Stimulated activated naive B cell treated with anti-CD40 and anti-IgM and Interleukin-4, amounts not matched to agents 10 μg/mL and 1 μg/mL and 100 μg/mL, for 72 hours (primary cell): ENCODE measurements around the gene CHD6.
A peak's percentile ranks its signal among the peaks of the same experiment; 100 is the strongest.

ENCODE experiments used
- ATAC-seq, 2 donors: fragments of 150-1000 bp; cut with Tn5 transposase; replicated peaks; 2 replicates each; pipeline ENCODE4 v1.10.0; 2021; ENCODE audit warnings: moderate library complexity in 1 of 2
- DNase-seq: peaks from one replicate; pipeline ENCODE4 v3.0.0; 2021
- H3K27ac Mint-ChIP-seq: one replicate; pipeline ENCODE4 v1.8.0; 2022; ENCODE audit warnings: mild to moderate bottlenecking, mixed read lengths
- H3K27me3 Mint-ChIP-seq, 2 donors: one replicate each; pipeline ENCODE4 v1.8.0; 2022; ENCODE audit warnings: mixed read lengths in 2 of 2
- H3K36me3 Mint-ChIP-seq, 2 donors: one replicate each; pipeline ENCODE4 v1.8.0; 2022; ENCODE audit warnings: mixed read lengths in 2 of 2, mild to moderate bottlenecking in 1 of 2
- H3K4me1 Mint-ChIP-seq, 2 donors: one replicate each; pipeline ENCODE4 v1.8.0; 2022; ENCODE audit warnings: mixed read lengths in 2 of 2, mild to moderate bottlenecking in 1 of 2
- H3K4me3 Mint-ChIP-seq, 2 donors: one replicate each; pipeline ENCODE4 v1.8.0; 2022; ENCODE audit warnings: mild to moderate bottlenecking in 2 of 2, mixed read lengths in 2 of 2, moderate library complexity in 1 of 2
- H3K9me3 Mint-ChIP-seq, 2 donors: one replicate each; pipeline ENCODE4 v1.8.0; 2022; ENCODE audit warnings: mixed read lengths in 2 of 2, mild to moderate bottlenecking in 1 of 2

Gene CHD6

DNA sequence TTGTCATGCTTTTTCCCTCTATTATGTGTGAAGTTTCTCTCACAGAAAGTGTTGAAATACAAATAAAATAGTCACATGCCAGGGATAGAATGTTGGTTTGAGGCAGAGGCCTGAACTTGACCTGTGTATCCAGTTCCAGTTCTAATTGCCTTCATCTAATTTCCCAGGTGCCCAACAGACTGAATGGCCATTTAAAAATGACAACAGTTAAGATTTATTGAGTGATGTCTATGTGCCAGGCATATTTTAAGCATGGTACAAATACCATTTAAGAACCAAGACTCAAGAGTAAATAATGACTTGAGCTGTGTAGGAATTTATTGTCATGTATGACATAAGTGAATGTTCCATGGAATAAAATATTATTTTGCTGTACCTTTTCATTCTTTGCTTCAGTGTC lies 163.9 kb downstream of the CHD6 start:
- no peaks in the 10 kb centered on the region for H3K9me3 Mint-ChIP-seq
- ATAC-seq (no peak), DNase-seq (no peak)
- H3K27ac Mint-ChIP-seq: no peak overlapping the region
- H3K27me3 Mint-ChIP-seq: no peaks in the 10 kb centered on the region
- H3K36me3 Mint-ChIP-seq: peaks cover 44 to 54% of the 10 kb centered on the region in 2 donors
- no peaks in the 10 kb centered on the region for H3K4me1 Mint-ChIP-seq
- H3K4me3 Mint-ChIP-seq: no peak overlapping the region

- H3K9me3 Mint-ChIP-seq: no peaks in the 10 kb centered on the region
- H3K27ac Mint-ChIP-seq: peak overlapping the region; percentile 48
- peaks cover 44 to 51% of the 10 kb centered on the region in 2 donors for H3K36me3 Mint-ChIP-seq
- H3K4me3 Mint-ChIP-seq: no peak overlapping the region
- DNase-seq: no peak
- H3K4me1 Mint-ChIP-seq: no peaks in the 10 kb centered on the region
- ATAC-seq: no peak
- no peaks in the 10 kb centered on the region for H3K27me3 Mint-ChIP-seq
Measured at GRCh38 chr20:41453010-41453950, 164.9 kb downstream of the CHD6 start.

- Mint-ChIP-seq H3K27me3 (no peaks in the 10 kb centered on the region), H3K36me3 (peaks cover 51 to 58% of the 10 kb centered on the region in 2 donors), H3K27ac (no peak overlapping the region), H3K4me3 (no peak overlapping the region), H3K4me1 (no peaks in the 10 kb centered on the region), H3K9me3 (no peaks in the 10 kb centered on the region)
- no peak for DNase-seq
- ATAC-seq: no peak
Measured at GRCh38 chr20:41452226-41452625, 166.0 kb downstream of the CHD6 start.

- DNase-seq: no peak
- Mint-ChIP-seq H3K36me3 (peaks cover 40 to 60% of the 10 kb centered on the region in 2 donors), H3K4me1 (peaks cover 7 to 14% of the 10 kb centered on the region in 2 donors), H3K27me3 (no peaks in the 10 kb centered on the region), H3K4me3 (no peak overlapping the region), H3K27ac (no peak overlapping the region), H3K9me3 (no peaks in the 10 kb centered on the region)
- ATAC-seq: no peak
Measured at GRCh38 chr20:41447006-41447405, 171.2 kb downstream of the CHD6 start.

GRCh38 chr20:41446456-41446855 lies 171.7 kb downstream of the CHD6 start:
- no peaks in the 10 kb centered on the region for H3K9me3 Mint-ChIP-seq
- no peak overlapping the region for H3K4me3 Mint-ChIP-seq
- DNase-seq: no peak
- no peak for ATAC-seq
- no peak overlapping the region for H3K27ac Mint-ChIP-seq
- H3K36me3 Mint-ChIP-seq: peaks cover 38 to 60% of the 10 kb centered on the region in 2 donors
- no peaks in the 10 kb centered on the region for H3K27me3 Mint-ChIP-seq
- H3K4me1 Mint-ChIP-seq: peaks cover 7 to 14% of the 10 kb centered on the region in 2 donors

GRCh38 chr20:41444821-41445220 lies 173.4 kb downstream of the CHD6 start:
- Mint-ChIP-seq H3K4me1 (peaks cover 7 to 14% of the 10 kb centered on the region in 2 donors), H3K9me3 (no peaks in the 10 kb centered on the region), H3K36me3 (peaks cover 27 to 62% of the 10 kb centered on the region in 2 donors), H3K4me3 (no peak overlapping the region), H3K27me3 (no peaks in the 10 kb centered on the region), H3K27ac (no peak overlapping the region)
- DNase-seq (no peak), ATAC-seq (no peak)

DNA sequence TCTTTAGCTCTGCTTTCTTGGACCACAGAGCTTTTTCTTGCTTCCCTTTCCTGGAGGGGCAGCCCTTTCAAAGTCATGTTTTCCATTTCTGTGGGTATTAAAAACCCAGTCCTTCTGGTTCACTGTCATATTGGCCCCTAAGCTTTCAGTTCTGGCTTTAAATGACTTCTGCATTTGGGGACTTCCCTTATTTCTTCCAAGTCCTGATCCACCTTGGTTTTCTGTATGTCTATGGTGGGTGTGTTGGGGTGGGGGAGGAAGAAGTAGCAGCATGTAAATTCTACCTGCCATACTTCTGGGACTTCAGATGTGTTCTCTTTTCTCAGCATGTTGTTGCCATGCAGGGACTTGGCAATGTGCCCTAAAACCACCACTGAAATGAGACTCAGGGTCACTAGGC lies 174.5 kb downstream of the CHD6 start:
- H3K4me1 Mint-ChIP-seq: peaks cover 7 to 14% of the 10 kb centered on the region in 2 donors
- H3K27ac Mint-ChIP-seq: peak overlapping the region; percentile 20
- ATAC-seq (peak; percentile 96 to 97), DNase-seq (peak; percentile 37)
- no peaks in the 10 kb centered on the region for H3K9me3 Mint-ChIP-seq
- H3K4me3 Mint-ChIP-seq: no peak overlapping the region
- H3K27me3 Mint-ChIP-seq: no peaks in the 10 kb centered on the region
- H3K36me3 Mint-ChIP-seq: peaks cover 37 to 71% of the 10 kb centered on the region in 2 donors

DNA sequence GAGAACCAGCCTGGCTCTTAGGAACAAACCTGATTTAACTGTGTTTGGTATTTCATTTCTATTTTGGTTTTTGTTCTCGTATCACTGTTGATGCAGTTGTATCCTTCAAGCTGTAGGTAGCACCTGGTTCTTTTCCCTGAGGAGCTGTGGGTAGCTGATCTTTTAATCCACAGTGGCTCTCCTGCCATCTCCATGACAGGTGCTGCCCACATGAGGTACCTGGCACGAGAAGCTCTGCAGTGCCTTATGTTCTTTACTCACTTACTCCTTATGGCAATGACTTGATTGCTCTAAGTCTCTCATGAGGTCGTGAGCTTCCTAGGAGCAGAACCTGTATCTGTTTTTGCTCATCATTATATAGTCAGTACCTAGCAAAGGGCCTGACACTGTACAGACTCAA lies 177.3 kb downstream of the CHD6 start:
- no peak for ATAC-seq
- H3K27me3 Mint-ChIP-seq: no peaks in the 10 kb centered on the region
- peaks cover 7 to 14% of the 10 kb centered on the region in 2 donors for H3K4me1 Mint-ChIP-seq
- H3K27ac Mint-ChIP-seq: no peak overlapping the region
- DNase-seq: no peak
- H3K9me3 Mint-ChIP-seq: no peaks in the 10 kb centered on the region
- H3K4me3 Mint-ChIP-seq: no peak overlapping the region
- peaks cover 37 to 67% of the 10 kb centered on the region in 2 donors for H3K36me3 Mint-ChIP-seq

DNA sequence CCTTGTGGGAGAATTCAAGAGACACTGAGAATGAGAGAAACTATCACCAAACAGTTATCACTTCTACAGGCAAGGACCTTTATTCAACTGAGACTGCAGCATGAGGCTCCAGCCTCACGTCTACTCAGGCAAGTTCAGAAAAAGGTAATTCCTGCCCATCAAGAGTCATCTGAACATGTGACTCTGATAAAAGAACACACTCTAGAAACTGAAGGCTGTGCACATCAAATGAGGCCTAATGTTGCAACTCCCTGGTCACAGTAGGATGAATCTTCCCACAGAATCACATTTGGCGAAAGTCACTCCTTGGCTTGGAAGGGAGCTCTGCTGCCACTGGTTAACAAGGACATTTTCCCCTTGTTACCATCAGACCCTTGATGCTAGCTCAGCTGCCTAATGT lies 180.3 kb downstream of the CHD6 start:
- peaks cover 4 to 7% of the 10 kb centered on the region in 2 donors for H3K4me1 Mint-ChIP-seq
- H3K36me3 Mint-ChIP-seq: peaks cover 56 to 77% of the 10 kb centered on the region in 2 donors
- ATAC-seq (no peak), DNase-seq (no peak)
- H3K9me3 Mint-ChIP-seq: no peaks in the 10 kb centered on the region
- no peak overlapping the region for H3K4me3 Mint-ChIP-seq
- H3K27ac Mint-ChIP-seq: no peak overlapping the region
- no peaks in the 10 kb centered on the region for H3K27me3 Mint-ChIP-seq

DNA sequence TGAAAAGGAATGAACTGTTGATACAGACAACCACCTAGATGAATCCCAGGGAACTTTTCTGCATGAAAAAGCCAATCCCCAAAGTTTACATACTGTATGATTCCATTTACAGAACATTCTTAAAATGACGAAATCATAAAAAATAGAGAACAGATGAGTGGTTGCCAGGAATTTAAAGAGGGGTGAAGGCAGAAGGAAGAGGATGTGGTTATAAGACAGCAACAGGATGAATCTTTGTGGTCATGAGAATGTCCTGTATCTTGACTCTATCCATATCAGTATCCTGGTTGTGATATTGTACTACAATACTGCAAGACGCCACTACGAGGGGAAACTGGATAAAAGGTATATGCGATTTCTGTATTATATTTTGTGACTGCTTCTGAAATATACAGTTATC lies 181.5 kb downstream of the CHD6 start:
- Mint-ChIP-seq H3K27ac (no peak overlapping the region), H3K9me3 (no peaks in the 10 kb centered on the region), H3K27me3 (no peaks in the 10 kb centered on the region), H3K4me1 (peaks cover 11 to 12% of the 10 kb centered on the region in 2 donors), H3K4me3 (no peak overlapping the region), H3K36me3 (peaks cover 62 to 73% of the 10 kb centered on the region in 2 donors)
- no peak for ATAC-seq
- no peak for DNase-seq

- H3K36me3 Mint-ChIP-seq: peaks cover 56 to 64% of the 10 kb centered on the region in 2 donors
- no peak overlapping the region for H3K4me3 Mint-ChIP-seq
- ATAC-seq: no peak
- H3K9me3 Mint-ChIP-seq: no peaks in the 10 kb centered on the region
- peak overlapping the region; percentile 37 for H3K27ac Mint-ChIP-seq
- DNase-seq: no peak
- no peaks in the 10 kb centered on the region for H3K27me3 Mint-ChIP-seq
- peaks cover 11 to 12% of the 10 kb centered on the region in 2 donors for H3K4me1 Mint-ChIP-seq
Measured at GRCh38 chr20:41433203-41433602, 185.0 kb downstream of the CHD6 start.

DNA sequence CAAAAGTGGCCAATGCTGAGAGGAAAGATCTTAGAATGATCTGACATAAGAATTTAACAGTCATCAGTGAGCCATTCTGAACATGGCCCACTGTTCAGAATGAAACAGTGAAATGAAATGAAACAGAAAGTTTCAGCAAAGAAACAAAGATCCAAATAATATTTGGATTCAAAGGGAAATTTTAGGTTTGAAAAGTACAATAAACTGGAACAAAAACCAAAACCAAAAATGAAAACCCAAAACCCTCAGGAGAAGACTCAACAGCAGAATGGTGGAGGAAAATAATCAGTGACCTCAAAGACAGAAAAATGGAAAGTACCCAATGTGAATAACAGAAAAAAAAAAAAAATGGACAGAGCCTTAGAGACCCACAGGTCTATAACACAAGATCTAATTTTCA lies 185.4 kb downstream of the CHD6 start:
- H3K4me3 Mint-ChIP-seq: peak overlapping the region in 1 of 2 donors; percentile 26
- H3K36me3 Mint-ChIP-seq: peaks cover 60 to 69% of the 10 kb centered on the region in 2 donors
- peak; percentile 52 to 72 for ATAC-seq

GRCh38 chr20:41428285-41428684 lies 189.9 kb downstream of the CHD6 start:
- Mint-ChIP-seq H3K4me1 (peaks cover 9 to 11% of the 10 kb centered on the region in 2 donors), H3K27me3 (no peaks in the 10 kb centered on the region), H3K4me3 (no peak overlapping the region), H3K27ac (peak overlapping the region; percentile 37), H3K9me3 (no peaks in the 10 kb centered on the region), H3K36me3 (peaks cover 42 to 71% of the 10 kb centered on the region in 2 donors)
- no peak for DNase-seq
- ATAC-seq: peak; percentile 18 to 19

More for the DNA sequence above, 185.4 kb downstream of the CHD6 start:
- H3K4me1 Mint-ChIP-seq: peaks cover 11 to 12% of the 10 kb centered on the region in 2 donors
- peak overlapping the region; percentile 43 for H3K27ac Mint-ChIP-seq
- no peaks in the 10 kb centered on the region for H3K27me3 Mint-ChIP-seq
- no peaks in the 10 kb centered on the region for H3K9me3 Mint-ChIP-seq
- no peak for DNase-seq

DNA sequence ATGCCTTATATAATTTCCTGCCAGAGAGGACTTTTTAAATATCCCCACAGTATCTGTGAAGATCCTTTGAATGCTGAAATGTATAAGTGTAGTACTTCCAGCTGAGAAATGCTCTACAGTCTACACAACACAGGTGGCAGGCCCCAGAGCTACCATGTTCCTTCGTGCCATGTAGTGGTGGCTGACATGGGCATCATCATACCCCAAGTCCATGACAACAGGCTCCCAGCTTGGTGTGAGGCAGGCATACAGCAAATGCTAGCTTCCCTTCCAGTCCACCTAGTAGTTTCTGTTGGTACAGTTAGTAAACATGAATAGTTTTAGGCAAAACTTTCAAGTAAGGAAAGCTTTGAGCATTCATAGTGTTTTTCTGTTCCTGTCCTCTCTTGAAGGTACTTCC lies 190.3 kb downstream of the CHD6 start:
- H3K4me1 Mint-ChIP-seq: peaks cover 5 to 6% of the 10 kb centered on the region in 2 donors
- no peak overlapping the region for H3K27ac Mint-ChIP-seq
- H3K36me3 Mint-ChIP-seq: peaks cover 41 to 71% of the 10 kb centered on the region in 2 donors
- H3K9me3 Mint-ChIP-seq: no peaks in the 10 kb centered on the region
- DNase-seq (no peak), ATAC-seq (peak in 1 of 2 donors; percentile 14)
- H3K4me3 Mint-ChIP-seq: no peak overlapping the region
- no peaks in the 10 kb centered on the region for H3K27me3 Mint-ChIP-seq

DNA sequence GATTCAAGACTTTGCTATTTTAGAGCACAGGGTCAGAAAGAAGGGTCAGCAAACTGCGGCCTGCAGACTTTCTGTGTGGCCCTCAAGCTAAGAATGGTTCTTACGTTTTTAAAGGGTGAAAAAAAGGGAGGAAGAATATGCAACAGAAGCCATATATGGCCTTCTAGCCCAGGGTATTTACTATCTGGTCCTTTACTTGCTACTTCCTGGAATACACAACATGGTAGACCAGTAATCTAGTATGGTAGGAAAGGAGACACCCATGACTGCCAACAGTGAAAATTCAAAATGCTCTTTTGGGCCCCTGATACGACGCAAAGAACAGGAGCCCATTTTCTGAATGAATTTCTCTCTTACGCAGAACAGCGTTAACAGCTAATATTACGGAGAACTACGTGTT lies 191.2 kb downstream of the CHD6 start:
- no peak overlapping the region for H3K27ac Mint-ChIP-seq
- no peak overlapping the region for H3K4me3 Mint-ChIP-seq

More for the DNA sequence above, 191.2 kb downstream of the CHD6 start:
- H3K36me3 Mint-ChIP-seq: peaks cover 42 to 73% of the 10 kb centered on the region in 2 donors
- DNase-seq: no peak
- no peaks in the 10 kb centered on the region for H3K27me3 Mint-ChIP-seq
- no peaks in the 10 kb centered on the region for H3K4me1 Mint-ChIP-seq
- no peak for ATAC-seq
- no peaks in the 10 kb centered on the region for H3K9me3 Mint-ChIP-seq
